ENCODE data around the gene TXNDC16. TPM values are rescaled to one million over a fixed set of nuclear protein-coding genes. Genes with fewer than 3 reads are reported as not detected.

TXNDC16 gene
- polyA plus RNA-seq, 1 donor (not counting 4 experiments of a cell fraction or from before 2014, with no cell fraction given), result 1.9 TPM

GRCh38 chr14:52461721-52462120 lies 90.6 kb downstream of the TXNDC16 start:
- H3K4me1 ChIP-seq (ENCODE audit: control insufficient read depth, extremely low read depth, insufficient read depth, low read length), result peaks cover 17% of the 10 kb centered on the region

GRCh38 chr14:52458721-52459085 lies 93.6 kb downstream of the TXNDC16 start:
- TF ChIP-seq EZH2 (IDR thresholded peaks at IDR 0.05; ENCODE audit: low read length) (no peak), CTCF (optimal IDR thresholded peaks at IDR 0.05 in 1 of 3, IDR thresholded peaks at IDR 0.05 in 1 of 3, conservative IDR thresholded peaks at IDR 0.05 in 1 of 3; ENCODE audit: extremely low read depth in 1 of 3, insufficient read depth in 2 of 3, low read length in 3 of 3) (no peak)
- Histone ChIP-seq H4K20me1 (ENCODE audit: control insufficient read depth, extremely low read depth, insufficient read depth, low read length) (no peaks in the 10 kb centered on the region), H2AFZ (ENCODE audit: control insufficient read depth, low read length) (no peak overlapping the region), H3K9me1 (ENCODE audit: control insufficient read depth, extremely low read depth, insufficient read depth, low read length) (no peaks in the 10 kb centered on the region), H3K9me3 (ENCODE audit: control insufficient read depth, low read depth, low read length) (no peaks in the 10 kb centered on the region), H3K27ac (ENCODE audit: control insufficient read depth, insufficient read depth, low read length) (peak overlapping the region; percentile 67), H3K36me3 (ENCODE audit: control insufficient read depth in 2 of 2, extremely low read depth in 1 of 2, insufficient read depth in 2 of 2, low read length in 2 of 2) (no peaks in the 10 kb centered on the region), H3K79me2 (ENCODE audit: control insufficient read depth, insufficient read depth, low read length) (no peaks in the 10 kb centered on the region), H3K4me2 (ENCODE audit: control insufficient read depth, extremely low read depth, insufficient read depth, low read depth, low read length) (peak overlapping the region; percentile 68), H3K9ac (ENCODE audit: control insufficient read depth, extremely low read depth, insufficient read depth, low read length) (no peak overlapping the region), H3K4me3 (ENCODE audit: control insufficient read depth in 2 of 3, extremely low read depth in 1 of 3, insufficient read depth in 2 of 3, low read depth in 1 of 3, low read length in 3 of 3) (no peak overlapping the region), H3K27me3 (ENCODE audit: control insufficient read depth, extremely low read depth, insufficient read depth, low read length) (no peaks in the 10 kb centered on the region), H3K4me1 (ENCODE audit: control insufficient read depth, extremely low read depth, insufficient read depth, low read length) (peaks cover 25% of the 10 kb centered on the region)
- FAIRE-seq (no peak), DNase-seq (ENCODE audit: low read depth, low spot score) (no peak)
- dilution Hi-C loops (cut with MboI; ENCODE audit: extremely low pct_ligation_motif_present, low sequenced_read_pairs), result no loop called here

More at GRCh38 chr14:52461721-52462120, 90.6 kb downstream of the TXNDC16 start:
- H3K27me3 ChIP-seq (ENCODE audit: control insufficient read depth, extremely low read depth, insufficient read depth, low read length), result no peaks in the 10 kb centered on the region
- no peaks in the 10 kb centered on the region for H3K36me3 ChIP-seq (ENCODE audit: control insufficient read depth in 2 of 2, extremely low read depth in 1 of 2, insufficient read depth in 2 of 2, low read length in 2 of 2)
- H3K79me2 ChIP-seq (ENCODE audit: control insufficient read depth, insufficient read depth, low read length), result no peaks in the 10 kb centered on the region
- DNase-seq (ENCODE audit: low read depth, low spot score) (no peak), FAIRE-seq (no peak)
- dilution Hi-C loops (cut with MboI; ENCODE audit: extremely low pct_ligation_motif_present, low sequenced_read_pairs), result no loop called here
- TF ChIP-seq CTCF (optimal IDR thresholded peaks at IDR 0.05 in 1 of 3, IDR thresholded peaks at IDR 0.05 in 1 of 3, conservative IDR thresholded peaks at IDR 0.05 in 1 of 3; ENCODE audit: extremely low read depth in 1 of 3, insufficient read depth in 2 of 3, low read length in 3 of 3), result no peak
- TF ChIP-seq EZH2 (IDR thresholded peaks at IDR 0.05; ENCODE audit: low read length), result no peak
- no peaks in the 10 kb centered on the region for H3K9me1 ChIP-seq (ENCODE audit: control insufficient read depth, extremely low read depth, insufficient read depth, low read length)
- H2AFZ ChIP-seq (ENCODE audit: control insufficient read depth, low read length), result no peak overlapping the region
- no peaks in the 10 kb centered on the region for H4K20me1 ChIP-seq (ENCODE audit: control insufficient read depth, extremely low read depth, insufficient read depth, low read length)
- H3K9ac ChIP-seq (ENCODE audit: control insufficient read depth, extremely low read depth, insufficient read depth, low read length), result no peak overlapping the region
- H3K4me3 ChIP-seq (ENCODE audit: control insufficient read depth in 2 of 3, extremely low read depth in 1 of 3, insufficient read depth in 2 of 3, low read depth in 1 of 3, low read length in 3 of 3), result no peak overlapping the region
- no peak overlapping the region for H3K4me2 ChIP-seq (ENCODE audit: control insufficient read depth, extremely low read depth, insufficient read depth, low read depth, low read length)
- H3K27ac ChIP-seq (ENCODE audit: control insufficient read depth, insufficient read depth, low read length), result no peak overlapping the region
- no peaks in the 10 kb centered on the region for H3K9me3 ChIP-seq (ENCODE audit: control insufficient read depth, low read depth, low read length)

All from keratinocyte (primary cell).